Neuronal stem cell (in vitro differentiated cells): Measurements from ENCODE around the gene MUC20.
"Not testable (repeated sequence)": the region's sequence is repeated elsewhere in the genome, so short reads cannot be mapped to it uniquely, and the experiment has no call there.

Experiments
- DNase-seq: peaks from one replicate; pipeline ENCODE4 v3.0.0-alpha.2; 2013; ENCODE audit warnings: low spot score
- H2AFZ ChIP-seq: one replicate; pipeline ENCODE4 v1.6.1; 2013; ENCODE audit warnings: mild to moderate bottlenecking, low read length, inconsistent platforms
- H2AK5ac ChIP-seq: 2 replicates; pipeline ENCODE4 v1.6.1; 2013; ENCODE audit warnings: low read depth, mild to moderate bottlenecking, inconsistent platforms, low read length, moderate library complexity, mixed read lengths
- H2BK120ac ChIP-seq: 2 replicates; pipeline ENCODE4 v1.6.1; 2013; ENCODE audit warnings: low read depth, mild to moderate bottlenecking, inconsistent platforms, low read length, moderate library complexity, mixed read lengths
- H2BK12ac ChIP-seq: one replicate; pipeline ENCODE4 v1.6.1; 2013; ENCODE audit warnings: low read length, inconsistent platforms
- H2BK15ac ChIP-seq: 2 replicates; pipeline ENCODE4 v1.6.1; 2013; ENCODE audit warnings: mild to moderate bottlenecking, low read length, inconsistent platforms, mixed read lengths
- H2BK5ac ChIP-seq: one replicate; pipeline ENCODE4 v1.6.1; 2013; ENCODE audit warnings: inconsistent platforms, mild to moderate bottlenecking, low read length, moderate library complexity
- H3K14ac ChIP-seq: one replicate; pipeline ENCODE4 v1.6.1; 2013; ENCODE audit warnings: low read length, inconsistent platforms
- H3K18ac ChIP-seq: 2 replicates; pipeline ENCODE4 v1.6.1; 2013; ENCODE audit warnings: low read length, inconsistent platforms
- H3K23ac ChIP-seq: 2 replicates; pipeline ENCODE4 v1.6.1; 2013; ENCODE audit warnings: low read depth, mild to moderate bottlenecking, mixed read lengths, low read length, inconsistent platforms; ENCODE audit not compliant: poor library complexity
- H3K27ac ChIP-seq: replicated peaks from 3 replicates; pipeline ENCODE4 v1.5.1; 2013; ENCODE audit warnings: low read length, inconsistent platforms
- H3K27me3 ChIP-seq, 3 experiments: 2 replicates each; pipeline ENCODE4 v1.6.1; 2013; ENCODE audit warnings: low read length in 3 of 3, mild to moderate bottlenecking in 2 of 3, inconsistent platforms in 1 of 3, low read depth in 1 of 3, mixed read lengths in 1 of 3, moderate library complexity in 1 of 3; ENCODE audit not compliant: control insufficient read depth in 3 of 3, insufficient read depth in 3 of 3
- H3K36me3 ChIP-seq, 2 donors: replicated peaks in 1 of 2; 2 replicates each; pipeline ENCODE4 v1.6.1; 2013; ENCODE audit warnings: low read length in 2 of 2; ENCODE audit not compliant: control insufficient read depth in 2 of 2, insufficient read depth in 2 of 2
- H3K4ac ChIP-seq: 2 replicates; pipeline ENCODE4 v1.6.1; 2013; ENCODE audit warnings: inconsistent platforms, mild to moderate bottlenecking, low read length, moderate library complexity
- H3K4me1 ChIP-seq, 2 donors: 1 replicate in 1 of 2; 2 replicates in 1 of 2; pipeline ENCODE4 v1.6.1; 2013; ENCODE audit warnings: low read length in 2 of 2, low read depth in 1 of 2; ENCODE audit not compliant: control insufficient read depth in 2 of 2, insufficient read depth in 1 of 2
- H3K4me2 ChIP-seq: one replicate; pipeline ENCODE4 v1.6.1; 2013; ENCODE audit warnings: mild to moderate bottlenecking, low read length, inconsistent platforms; ENCODE audit not compliant: insufficient read depth, poor library complexity, severe bottlenecking
- H3K4me3 ChIP-seq, 2 donors: 2 replicates each; pipeline ENCODE4 v1.5.1; 2013; ENCODE audit warnings: low read length in 2 of 2, mild to moderate bottlenecking in 2 of 2, inconsistent platforms in 1 of 2, moderate library complexity in 1 of 2
- H3K79me1 ChIP-seq: one replicate; pipeline ENCODE4 v1.6.1; 2013; ENCODE audit warnings: low read depth, mild to moderate bottlenecking, inconsistent platforms, low read length, moderate library complexity
- H3K9ac ChIP-seq: one replicate; pipeline ENCODE4 v1.6.1; 2013; ENCODE audit warnings: mild to moderate bottlenecking, low read depth, low read length, inconsistent platforms; ENCODE audit not compliant: poor library complexity
- H3K9me3 ChIP-seq, 2 donors: replicated peaks in 1 of 2; 2 replicates each; pipeline versions ENCODE3 to v1.6.1; 2013; ENCODE audit warnings: low read length in 2 of 2, mild to moderate bottlenecking in 2 of 2, inconsistent platforms in 1 of 2, low read depth in 1 of 2, mixed read lengths in 1 of 2, moderate library complexity in 1 of 2; ENCODE audit not compliant: control insufficient read depth in 2 of 2, insufficient read depth in 1 of 2
- H4K8ac ChIP-seq: one replicate; pipeline ENCODE4 v1.6.1; 2013; ENCODE audit warnings: low read depth, mild to moderate bottlenecking, inconsistent platforms, low read length, moderate library complexity
- H4K91ac ChIP-seq: one replicate; pipeline ENCODE4 v1.6.1; 2013; ENCODE audit warnings: low read length, low read depth, mild to moderate bottlenecking, inconsistent platforms; ENCODE audit not compliant: poor library complexity
- WGBS, 2 donors: extraction: QIAGEN DNeasy Blood & Tissue Kit; methylation state at CpG; one replicate each; pipeline ENCODE4 v1.1.7; 2013; ENCODE audit warnings: missing lambda C conversion rate in 2 of 2, mixed read lengths in 1 of 2; ENCODE audit not compliant: insufficient read length in 2 of 2, insufficient replicate concordance in 1 of 2; ENCODE audit errors: extremely low coverage in 2 of 2; 5-methylcytosine and 5-hydroxymethylcytosine counted together

The MUC20 gene

DNA sequence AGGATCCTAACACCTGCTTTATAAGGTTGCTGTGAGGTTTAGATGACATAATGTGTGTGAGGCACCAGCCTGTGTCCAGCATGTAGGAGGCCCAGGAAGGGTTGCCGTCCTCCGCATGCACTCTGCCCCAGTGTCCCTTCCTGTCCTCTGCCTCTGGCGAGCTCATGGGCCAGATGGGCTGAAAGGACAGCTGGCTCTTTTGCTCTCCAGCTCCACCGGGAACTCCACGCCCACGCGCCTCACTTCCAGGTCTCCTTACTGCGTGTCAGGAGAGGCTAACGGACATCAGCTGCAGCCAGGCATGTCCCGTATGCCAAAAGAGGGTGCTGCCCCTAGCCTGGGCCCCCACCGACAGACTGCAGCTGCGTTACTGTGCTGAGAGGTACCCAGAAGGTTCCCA, 12.2 kb downstream of the MUC20 start:
- Histone ChIP-seq H2BK15ac (no peak overlapping the region), H2BK5ac (no peak overlapping the region), H3K18ac (peak overlapping the region; percentile 8), H3K14ac (peak overlapping the region; percentile 72), H3K27ac (no peak overlapping the region), H2BK120ac (no peak overlapping the region), H3K27me3 (peaks cover 0 to 35% (median 4%) of the 10 kb centered on the region in 3 experiments), H3K9ac (peak overlapping the region; percentile 52), H3K4me2 (no peak overlapping the region), H4K8ac (peak overlapping the region; percentile 30), H3K9me3 (no peaks in the 10 kb centered on the region), H3K4me3 (peak overlapping the region in 1 of 2 donors; percentile 33), H3K4ac (no peak overlapping the region), H3K23ac (peak overlapping the region; percentile 67), H3K36me3 (no peaks in the 10 kb centered on the region), H3K4me1 (peaks cover 4 to 5% of the 10 kb centered on the region in 2 donors), H2AK5ac (peak overlapping the region; percentile 3), H4K91ac (peak overlapping the region; percentile 1), H2AFZ (peak overlapping the region; percentile 2), H3K79me1 (no peaks in the 10 kb centered on the region), H2BK12ac (peak overlapping the region; percentile 85)
- no peak for DNase-seq
- no CpG with 5 or more reads among the region's 12 CpGs for WGBS, 2 donors

DNA sequence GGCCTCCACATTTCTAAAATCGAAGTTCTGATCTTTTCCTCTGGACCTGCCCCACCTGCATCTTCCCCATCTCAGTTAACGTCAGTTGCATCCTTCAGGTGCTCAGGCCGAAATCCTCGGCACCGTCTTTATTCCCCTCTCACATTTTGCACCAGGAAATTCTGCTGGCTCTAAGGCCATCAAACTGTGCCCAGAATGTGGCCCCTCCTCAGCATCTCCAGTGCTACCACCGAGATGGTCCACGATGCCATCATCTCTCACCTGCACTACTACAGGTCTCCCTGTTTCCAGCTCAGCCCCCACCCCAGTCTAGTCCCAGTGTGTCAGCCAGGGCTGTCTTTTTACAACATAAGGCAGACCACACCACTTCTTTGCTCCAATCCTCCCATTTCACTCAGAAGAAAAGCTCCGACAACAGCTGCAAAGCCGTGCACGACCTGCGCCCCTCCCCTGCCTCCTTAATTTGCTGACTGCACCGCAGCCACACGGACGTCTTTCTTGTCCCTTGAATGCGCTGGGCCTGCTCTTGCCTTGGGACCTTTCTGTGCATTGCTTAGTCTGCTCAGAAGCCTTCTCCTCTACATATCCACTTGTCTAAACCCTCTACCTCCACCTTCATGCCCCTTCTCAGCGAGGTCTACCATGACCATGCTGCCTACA, 14.4 kb downstream of the MUC20 start:
- Histone ChIP-seq H2AFZ (no peak overlapping the region), H4K91ac (no peak overlapping the region), H3K79me1 (no peaks in the 10 kb centered on the region), H2BK5ac (no peak overlapping the region), H3K4me2 (no peak overlapping the region), H3K23ac (no peak overlapping the region), H3K27ac (no peak overlapping the region), H3K36me3 (no peaks in the 10 kb centered on the region), H2BK12ac (no peak overlapping the region), H3K18ac (peak overlapping the region; percentile 20), H3K9ac (no peak overlapping the region), H2BK120ac (no peak overlapping the region), H3K9me3 (no peaks in the 10 kb centered on the region), H3K14ac (peak overlapping the region; percentile 22), H2BK15ac (no peak overlapping the region), H4K8ac (no peak overlapping the region), H3K4me3 (no peak overlapping the region), H3K4ac (no peak overlapping the region), H3K4me1 (peaks cover 0 to 5% of the 10 kb centered on the region in 2 donors), H3K27me3 (peaks cover 0 to 39% (median 4%) of the 10 kb centered on the region in 3 experiments), H2AK5ac (no peak overlapping the region)
- DNase-seq = no peak
- WGBS, 2 donors = no CpG with 5 or more reads among the region's 16 CpGs

DNA sequence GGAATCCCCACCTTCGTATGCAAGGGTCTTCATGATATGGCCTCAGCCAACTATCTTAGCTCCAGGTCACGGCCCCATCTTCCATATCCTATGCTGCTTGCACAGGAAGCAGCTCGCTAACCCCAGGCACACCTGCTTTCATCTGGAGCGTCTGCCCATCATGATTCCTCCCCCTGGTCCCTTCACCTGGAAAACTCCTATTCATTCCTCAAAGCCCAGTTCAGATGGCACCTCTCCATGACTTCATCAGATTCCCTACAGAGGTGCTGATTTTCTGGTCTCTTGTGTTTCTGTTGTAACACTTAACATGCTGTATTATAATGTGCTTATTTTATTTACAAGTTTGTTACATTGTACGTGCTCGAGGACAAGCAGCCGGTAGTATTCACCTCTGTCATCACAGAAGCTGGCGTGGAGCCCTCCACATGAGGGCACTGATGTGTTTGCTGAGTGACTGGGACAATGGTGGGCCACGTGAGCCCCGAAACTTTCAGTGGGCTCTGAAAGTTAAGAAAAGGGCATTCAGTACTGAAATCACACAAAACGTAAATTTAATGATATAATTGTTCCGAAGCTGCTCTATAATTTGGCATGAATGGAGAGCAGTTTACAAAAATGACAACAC, 16.2 kb downstream of the MUC20 start:
- H2BK120ac ChIP-seq = no peak overlapping the region
- no CpG with 5 or more reads among the region's 12 CpGs for WGBS, 2 donors
- no peaks in the 10 kb centered on the region for H3K36me3 ChIP-seq

DNA sequence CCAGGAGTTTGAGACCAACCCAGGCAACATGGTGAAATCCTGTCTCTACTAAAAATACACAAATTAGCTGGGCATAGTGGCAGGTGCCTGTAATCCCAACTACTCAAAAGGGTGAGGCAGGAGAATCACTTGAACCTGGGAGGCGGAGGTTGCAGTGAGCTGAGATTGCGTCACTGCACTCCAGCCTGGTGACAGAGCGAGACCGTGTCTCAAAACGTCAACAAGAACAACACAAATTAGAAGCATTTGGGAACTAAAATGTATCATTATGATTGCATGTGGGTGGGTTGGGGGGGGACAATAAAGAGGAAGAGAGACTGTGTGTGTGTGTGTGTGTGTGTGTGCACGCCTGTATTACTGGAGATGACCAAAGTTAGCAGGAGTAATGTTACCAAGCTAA, 17.0 kb downstream of the MUC20 start:
- H2BK5ac ChIP-seq, H3K4me3 ChIP-seq: not testable (repeated sequence)

More for the DNA sequence above, 16.2 kb downstream of the MUC20 start:
- Histone ChIP-seq H3K23ac (no peak overlapping the region), H2BK5ac (no peak overlapping the region), H3K9ac (no peak overlapping the region), H3K27me3 (peaks cover 0 to 32% (median 0%) of the 10 kb centered on the region in 3 experiments), H3K9me3 (no peaks in the 10 kb centered on the region), H3K14ac (no peak overlapping the region), H4K8ac (no peak overlapping the region), H3K4me3 (no peak overlapping the region), H3K4ac (no peak overlapping the region), H3K4me2 (no peak overlapping the region), H3K79me1 (no peaks in the 10 kb centered on the region), H3K4me1 (peaks cover 0 to 5% of the 10 kb centered on the region in 2 donors), H4K91ac (no peak overlapping the region), H2AFZ (no peak overlapping the region), H2BK12ac (no peak overlapping the region), H3K18ac (no peak overlapping the region), H3K27ac (no peak overlapping the region), H2BK15ac (no peak overlapping the region), H2AK5ac (no peak overlapping the region)
- no peak for DNase-seq

More for the DNA sequence above, 17.0 kb downstream of the MUC20 start:
- H3K4me1 ChIP-seq, H4K91ac ChIP-seq, H3K4ac ChIP-seq, H3K36me3 ChIP-seq, H3K18ac ChIP-seq, H3K27ac ChIP-seq, H2AFZ ChIP-seq, H2BK120ac ChIP-seq, H3K79me1 ChIP-seq, H4K8ac ChIP-seq, H3K14ac ChIP-seq, H3K9me3 ChIP-seq, H3K23ac ChIP-seq, H3K4me2 ChIP-seq, H2BK15ac ChIP-seq, H2BK12ac ChIP-seq, DNase-seq, H3K9ac ChIP-seq, H2AK5ac ChIP-seq: not testable (repeated sequence)
- peaks cover 0 to 32% (median 0%) of the 10 kb centered on the region in 3 experiments for H3K27me3 ChIP-seq
- WGBS, 2 donors = no CpG with 5 or more reads among the region's 6 CpGs
